Erythroblast (primary cell): Measurements from ENCODE around the gene CYP39A1.

Experiments used
- GATA1 ChIP-seq: IDR thresholded peaks from 2 replicates; pipeline ENCODE4 v1.6.1; 2011; ENCODE audit warnings: low read depth, mild to moderate bottlenecking, control low read depth, low read length, moderate library complexity
- POLR2A ChIP-seq: IDR thresholded peaks from 2 replicates; pipeline ENCODE4 v1.6.1; 2011; ENCODE audit warnings: mild to moderate bottlenecking, low read length

GRCh38 chr6:46507426-46507825, 145.2 kb downstream of the CYP39A1 start:
- TF ChIP-seq POLR2A = no peak
- no peak for TF ChIP-seq GATA1
